HepG2 (cell line): Measurements from ENCODE around the gene GDF15. TPM values are rescaled to one million over a fixed set of nuclear protein-coding genes. Genes with fewer than 3 reads are reported as not detected.
A peak's percentile ranks its signal among the peaks of the same experiment; 100 is the strongest.

ENCODE experiments used
- CERS6 ChIP-seq: sonication (generic); formaldehyde crosslinking; IDR thresholded peaks from 2 replicates; pipeline ENCODE4 v1.5.0; 2020; ENCODE audit warnings: missing genetic modification reagents
- EEA1 ChIP-seq: sonication (generic); formaldehyde crosslinking; IDR thresholded peaks from 2 replicates; pipeline ENCODE4 v1.5.1; 2020; ENCODE audit warnings: mild to moderate bottlenecking, missing genetic modification reagents, borderline replicate concordance
- GFI1 ChIP-seq: sonication (generic); formaldehyde crosslinking; IDR thresholded peaks from 2 replicates; pipeline ENCODE4 v1.5.0; 2020; ENCODE audit warnings: missing genetic modification reagents, mild to moderate bottlenecking, borderline replicate concordance
- HES4 ChIP-seq: sonication (generic); formaldehyde crosslinking; IDR thresholded peaks from 2 replicates; pipeline ENCODE4 v1.9.0; 2021; ENCODE audit warnings: mild to moderate bottlenecking, missing genetic modification reagents, borderline replicate concordance
- NFATC3 ChIP-seq: sonication (generic); formaldehyde crosslinking; IDR thresholded peaks from 2 replicates; pipeline ENCODE4 v1.5.1; 2020; ENCODE audit warnings: mild to moderate bottlenecking, missing genetic modification reagents
- NFE2L2 ChIP-seq: fragments of 150-350 bp; IDR thresholded peaks from 2 replicates; pipeline ENCODE4 v1.6.1; 2014; ENCODE audit warnings: low read length
- PBX2 ChIP-seq: IDR thresholded peaks from 2 replicates; pipeline ENCODE4 v1.6.1; 2016; ENCODE audit warnings: control low read depth
- RBM39 ChIP-seq: fragments of 200-400 bp; formaldehyde crosslinking; IDR thresholded peaks from one replicate; pipeline ENCODE4 v1.6.1; 2018; ENCODE audit warnings: antibody characterized with exemption, mild to moderate bottlenecking, low read depth, low read length; ENCODE audit not compliant: poor library complexity, severe bottlenecking
- RFX1 ChIP-seq: fragments of 450-650 bp; IDR thresholded peaks from 2 replicates; pipeline ENCODE4 v1.6.1; 2017
- SIN3A ChIP-seq: IDR thresholded peaks from 2 replicates; pipeline ENCODE4 v1.6.1; 2011; ENCODE audit warnings: low read depth, mild to moderate bottlenecking, control low read depth, low read length, borderline replicate concordance
- SNAPC2 ChIP-seq: sonication (generic); formaldehyde crosslinking; IDR thresholded peaks from 2 replicates; pipeline ENCODE4 v1.8.1; 2022; ENCODE audit warnings: mild to moderate bottlenecking, missing genetic modification reagents
- ZFP37 ChIP-seq: sonication (generic); formaldehyde crosslinking; IDR thresholded peaks from 2 replicates; pipeline ENCODE4 v1.4.0; 2020; ENCODE audit warnings: missing genetic modification reagents, borderline replicate concordance
- ZMYM3 ChIP-seq: sonication (generic); formaldehyde crosslinking; IDR thresholded peaks from 2 replicates; pipeline ENCODE4 v1.5.1; 2020; ENCODE audit warnings: mild to moderate bottlenecking, missing genetic modification reagents
- ZNF18 ChIP-seq: sonication (generic); formaldehyde crosslinking; IDR thresholded peaks from 2 replicates; pipeline ENCODE4 v1.8.0; 2022; ENCODE audit warnings: mild to moderate bottlenecking, missing genetic modification reagents; ENCODE audit not compliant: insufficient replicate concordance
- ZNF543 ChIP-seq: sonication (generic); formaldehyde crosslinking; IDR thresholded peaks from 2 replicates; pipeline ENCODE4 v1.4.0; 2020; ENCODE audit warnings: mild to moderate bottlenecking, missing genetic modification reagents
- ZNF704 ChIP-seq: sonication (generic); formaldehyde crosslinking; IDR thresholded peaks from 2 replicates; pipeline ENCODE4 v1.8.1; 2023; ENCODE audit warnings: mild to moderate bottlenecking, inconsistent platforms, moderate library complexity, missing genetic modification reagents, borderline replicate concordance
- ZNF878 ChIP-seq: sonication (generic); formaldehyde crosslinking; IDR thresholded peaks from 2 replicates; pipeline ENCODE4 v1.8.1; 2023; ENCODE audit warnings: mild to moderate bottlenecking, missing genetic modification reagents, moderate library complexity
- ZSCAN29 ChIP-seq: sonication (generic); formaldehyde crosslinking; conservative IDR thresholded peaks from 2 replicates; pipeline ENCODE4 v1.4.0; 2020; ENCODE audit warnings: mild to moderate bottlenecking, missing genetic modification reagents
- polyA plus RNA-seq, 8 experiments: library from polyadenylated mRNA; depleted of rRNA in 3 of 8; stranded (reverse) in 7 of 8; unstranded in 1 of 8; fragments of >200 nt; fragmentation: Illumina TruSeq in 4 of 8; extraction: Trizol in 4 of 8; gene quantifications; 2 replicates each; pipeline versions ENCODE4 v1.2.1 to v1.2.3, GENCODE V29; 2011 to 2016; ENCODE audit warnings: low read depth in 4 of 8, missing spikeins in 1 of 8, mixed read lengths in 1 of 8; ENCODE audit not compliant: insufficient read depth in 1 of 8
- total RNA-seq, 5 experiments: library from RNA; depleted of rRNA; stranded (reverse); fragments of >200 nt; fragmentation: Illumina TruSeq; extraction: Trizol; gene quantifications; 2 replicates each; pipeline ENCODE4 v1.2.3, GENCODE V29; 2016; ENCODE audit warnings: low read depth in 1 of 5
- TF ChIP-seq, protein P1 (sequence below): IDR thresholded peaks from 2 replicates; pipeline ENCODE4 v1.6.1; 2016
- TF ChIP-seq, protein P2 (sequence below): sonication (generic); formaldehyde crosslinking; IDR thresholded peaks from 2 replicates; pipeline ENCODE4 v1.5.0; 2020; ENCODE audit warnings: mild to moderate bottlenecking, missing genetic modification reagents

GDF15 gene
- total and polyA plus RNA-seq, 2 of the 13 experiments (the other 11 are each of a cell fraction or from before 2014, with no cell fraction given), result 146 to 422 TPM

DNA sequence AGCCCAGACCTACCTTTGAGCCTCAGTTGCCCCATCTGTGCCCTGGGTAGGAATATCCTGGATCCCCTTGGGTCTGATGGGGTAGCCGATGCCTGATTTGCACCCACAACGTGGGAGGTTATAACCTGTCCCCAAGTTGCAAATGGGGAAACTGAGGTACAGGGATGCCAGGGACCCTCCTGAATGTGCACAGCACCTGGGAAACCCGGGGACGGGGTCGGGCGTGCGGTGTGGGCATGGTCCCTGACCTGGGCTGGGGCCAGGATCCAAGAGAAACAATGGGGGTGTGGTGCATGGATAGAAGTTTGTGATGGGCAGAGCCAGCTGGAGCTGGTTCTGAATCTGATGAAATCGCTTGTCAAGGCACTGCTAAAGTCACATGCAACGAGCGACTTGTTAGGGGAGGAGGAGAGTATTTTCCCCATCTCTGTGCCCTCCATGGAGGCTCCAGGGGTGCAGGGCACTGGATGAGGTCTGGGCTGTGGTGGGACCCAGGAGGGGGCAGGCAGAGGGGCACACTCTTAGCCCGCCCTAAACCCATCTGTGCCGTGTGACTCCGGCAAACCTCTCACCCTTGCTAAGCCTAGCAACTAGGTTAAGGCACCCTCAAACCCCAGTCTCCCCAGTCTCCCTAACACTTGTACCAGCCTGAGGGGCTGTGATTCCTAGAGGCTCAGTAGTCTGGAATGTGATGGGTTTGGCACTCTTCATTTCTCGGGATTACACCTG, 749 bp downstream of the GDF15 start (continued):
- TF ChIP-seq ZFP37 (CRISPR knock-in tag), result 0 out of 2 replicates have a peak, but pooled peaks have one; percentile 12
- no peak for TF ChIP-seq CERS6
- TF ChIP-seq ZSCAN29, result no peak
- peak; percentile 4; the same call in 1 of the 2 replicates for TF ChIP-seq ZNF878 (CRISPR knock-in tag)
- 0 out of 2 replicates have a peak, but pooled peaks have one; percentile 34 for TF ChIP-seq SIN3A
- no peak for TF ChIP-seq ZNF18
- no peak for TF ChIP-seq ZNF543
- TF ChIP-seq, protein P1, sequence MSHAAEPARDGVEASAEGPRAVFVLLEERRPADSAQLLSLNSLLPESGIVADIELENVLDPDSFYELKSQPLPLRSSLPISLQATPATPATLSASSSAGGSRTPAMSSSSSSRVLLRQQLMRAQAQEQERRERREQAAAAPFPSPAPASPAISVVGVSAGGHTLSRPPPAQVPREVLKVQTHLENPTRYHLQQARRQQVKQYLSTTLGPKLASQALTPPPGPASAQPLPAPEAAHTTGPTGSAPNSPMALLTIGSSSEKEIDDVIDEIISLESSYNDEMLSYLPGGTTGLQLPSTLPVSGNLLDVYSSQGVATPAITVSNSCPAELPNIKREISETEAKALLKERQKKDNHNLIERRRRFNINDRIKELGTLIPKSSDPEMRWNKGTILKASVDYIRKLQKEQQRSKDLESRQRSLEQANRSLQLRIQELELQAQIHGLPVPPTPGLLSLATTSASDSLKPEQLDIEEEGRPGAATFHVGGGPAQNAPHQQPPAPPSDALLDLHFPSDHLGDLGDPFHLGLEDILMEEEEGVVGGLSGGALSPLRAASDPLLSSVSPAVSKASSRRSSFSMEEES (CRISPR knock-in tag), result no peak
- no peak for TF ChIP-seq EEA1 (CRISPR knock-in tag)
- no peak for TF ChIP-seq NFE2L2
- no peak for TF ChIP-seq RFX1
- TF ChIP-seq HES4 (CRISPR knock-in tag), result no peak
- TF ChIP-seq SNAPC2, result 0 out of 2 replicates have a peak, but pooled peaks have one; percentile 1
- TF ChIP-seq ZNF704 (CRISPR knock-in tag), result no peak
- no peak for TF ChIP-seq NFATC3
- peak; percentile 67 for TF ChIP-seq RBM39
- no peak for TF ChIP-seq PBX2 (CRISPR knock-in tag)
- TF ChIP-seq ZMYM3 (CRISPR knock-in tag), result no peak
- TF ChIP-seq GFI1 (CRISPR knock-in tag), result no peak
- TF ChIP-seq, protein P2, sequence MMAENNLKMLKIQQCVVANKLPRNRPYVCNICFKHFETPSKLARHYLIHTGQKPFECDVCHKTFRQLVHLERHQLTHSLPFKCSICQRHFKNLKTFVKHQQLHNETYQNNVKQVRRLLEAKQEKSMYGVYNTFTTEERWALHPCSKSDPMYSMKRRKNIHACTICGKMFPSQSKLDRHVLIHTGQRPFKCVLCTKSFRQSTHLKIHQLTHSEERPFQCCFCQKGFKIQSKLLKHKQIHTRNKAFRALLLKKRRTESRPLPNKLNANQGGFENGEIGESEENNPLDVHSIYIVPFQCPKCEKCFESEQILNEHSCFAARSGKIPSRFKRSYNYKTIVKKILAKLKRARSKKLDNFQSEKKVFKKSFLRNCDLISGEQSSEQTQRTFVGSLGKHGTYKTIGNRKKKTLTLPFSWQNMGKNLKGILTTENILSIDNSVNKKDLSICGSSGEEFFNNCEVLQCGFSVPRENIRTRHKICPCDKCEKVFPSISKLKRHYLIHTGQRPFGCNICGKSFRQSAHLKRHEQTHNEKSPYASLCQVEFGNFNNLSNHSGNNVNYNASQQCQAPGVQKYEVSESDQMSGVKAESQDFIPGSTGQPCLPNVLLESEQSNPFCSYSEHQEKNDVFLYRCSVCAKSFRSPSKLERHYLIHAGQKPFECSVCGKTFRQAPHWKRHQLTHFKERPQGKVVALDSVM (CRISPR knock-in tag), result no peak; the same call in 1 of the 2 replicates
